Liver (tissue), 9 donors: ENCODE results near the gene EXOC2. TPM values are rescaled to one million over a fixed set of nuclear protein-coding genes. Genes with fewer than 3 reads are reported as not detected.

Experiments
- DNase-seq: peaks from one replicate; pipeline ENCODE4 v3.0.0-alpha.2; 2017; ENCODE audit warnings: low spot score
- H3K27ac ChIP-seq, 2 donors: one replicate each; pipeline ENCODE4 v1.7.0; 2013; ENCODE audit warnings: inconsistent platforms in 2 of 2, low read length in 2 of 2, control low read depth in 1 of 2, low read depth in 1 of 2, mild to moderate bottlenecking in 1 of 2
- H3K27me3 ChIP-seq, 4 donors: one replicate each; pipeline versions ENCODE4 v1.6.1 to v1.7.0; 2013; ENCODE audit warnings: low read length in 3 of 4, inconsistent platforms in 1 of 4, mild to moderate bottlenecking in 1 of 4, moderate library complexity in 1 of 4; ENCODE audit not compliant: control insufficient read depth in 4 of 4, insufficient read depth in 4 of 4
- H3K36me3 ChIP-seq, 4 donors: one replicate each; pipeline versions ENCODE4 v1.6.1 to v1.7.0; 2013; ENCODE audit warnings: low read length in 3 of 4, mild to moderate bottlenecking in 3 of 4, low read depth in 1 of 4, moderate library complexity in 1 of 4; ENCODE audit not compliant: control insufficient read depth in 4 of 4, insufficient read depth in 3 of 4
- H3K4me1 ChIP-seq, 4 donors: one replicate each; pipeline versions ENCODE4 v1.6.1 to v1.7.0; 2013; ENCODE audit warnings: low read length in 3 of 4, mild to moderate bottlenecking in 3 of 4, moderate library complexity in 1 of 4; ENCODE audit not compliant: control insufficient read depth in 4 of 4, insufficient read depth in 4 of 4
- H3K4me3 ChIP-seq, 3 donors: one replicate each; pipeline versions ENCODE4 v1.6.1 to v1.7.0; 2013; ENCODE audit warnings: low read length in 3 of 3, control low read depth in 1 of 3, low read depth in 1 of 3, mild to moderate bottlenecking in 1 of 3
- H3K9ac ChIP-seq, 2 donors: one replicate each; pipeline ENCODE4 v1.7.0; 2013; ENCODE audit warnings: low read length in 2 of 2, mild to moderate bottlenecking in 2 of 2, moderate library complexity in 2 of 2, control low read depth in 1 of 2, low read depth in 1 of 2
- H3K9me3 ChIP-seq, 4 donors: one replicate each; pipeline versions ENCODE4 v1.6.1 to v1.7.0; 2013; ENCODE audit warnings: low read length in 3 of 4; ENCODE audit not compliant: control insufficient read depth in 4 of 4
- ATF3 ChIP-seq: IDR thresholded peaks from 2 replicates; pipeline ENCODE4 v1.6.1; 2016; ENCODE audit warnings: antibody characterized with exemption
- CTCF ChIP-seq: fragments of 150-350 bp; IDR thresholded peaks from 2 replicates; pipeline ENCODE4 v1.5.1; 2017; ENCODE audit warnings: improper control_type of control experiment, low read depth, low read length; ENCODE audit not compliant: missing input control
- EGR1 ChIP-seq, 2 donors: IDR thresholded peaks; 2 replicates each; pipeline ENCODE4 v1.6.1; 2016 to 2018; ENCODE audit warnings: antibody characterized with exemption in 2 of 2, low read depth in 2 of 2
- FOXA1 ChIP-seq: IDR thresholded peaks from 2 replicates; pipeline ENCODE4 v1.6.1; 2016; ENCODE audit warnings: antibody characterized with exemption
- FOXA2 ChIP-seq: IDR thresholded peaks from 2 replicates; pipeline ENCODE4 v1.6.1; 2016; ENCODE audit warnings: antibody characterized with exemption
- JUND ChIP-seq, 2 donors: IDR thresholded peaks; 2 replicates each; pipeline ENCODE4 v1.6.1; 2016; ENCODE audit warnings: antibody characterized with exemption in 2 of 2
- MAX ChIP-seq: IDR thresholded peaks from 2 replicates; pipeline ENCODE4 v1.6.1; 2016; ENCODE audit warnings: antibody characterized with exemption
- NR2F2 ChIP-seq: IDR thresholded peaks from 2 replicates; pipeline ENCODE4 v1.6.1; 2016; ENCODE audit warnings: antibody characterized with exemption
- REST ChIP-seq: IDR thresholded peaks from 2 replicates; pipeline ENCODE4 v1.6.1; 2016; ENCODE audit warnings: antibody characterized with exemption, mild to moderate bottlenecking
- RXRA ChIP-seq, 2 donors: IDR thresholded peaks; 2 replicates each; pipeline ENCODE4 v1.6.1; 2017 to 2018; ENCODE audit warnings: antibody characterized with exemption in 2 of 2, mild to moderate bottlenecking in 1 of 2
- SP1 ChIP-seq: IDR thresholded peaks from 2 replicates; pipeline ENCODE4 v1.6.1; 2018; ENCODE audit warnings: antibody characterized with exemption, mild to moderate bottlenecking
- TAF1 ChIP-seq: conservative IDR thresholded peaks from 2 replicates; pipeline ENCODE4 v1.6.1; 2016; ENCODE audit warnings: antibody characterized with exemption, mild to moderate bottlenecking
- YY1 ChIP-seq: IDR thresholded peaks from 2 replicates; pipeline ENCODE4 v1.6.1; 2016; ENCODE audit warnings: antibody characterized with exemption, mild to moderate bottlenecking
- WGBS: extraction: QIAGEN DNeasy Blood & Tissue Kit; methylation state at CpG from one replicate; pipeline ENCODE4 v1.1.7; 2013; 5-methylcytosine and 5-hydroxymethylcytosine counted together
- polyA plus RNA-seq, 2 donors: library from polyadenylated mRNA; stranded (reverse) in 1 of 2; unstranded in 1 of 2; fragments of 200-250 nt in 1 of 2; fragments of >200 nt in 1 of 2; fragmentation: Nextera tagmentation in 1 of 2; extraction: Ambion mirVana in 1 of 2; gene quantifications; one replicate each; pipeline versions ENCODE4 v1.2.1 to v1.2.3, GENCODE V29; 2013 to 2015
- total RNA-seq, 2 donors: library from RNA; depleted of rRNA; stranded (reverse); fragments of >200 nt; gene quantifications; one replicate each; pipeline ENCODE4 v1.2.3, GENCODE V29; 2014
- donor health status: healthy.
- donor health status: healthy.
- donor health status: healthy.
- donor health status: healthy.
- donor health status: healthy.

Gene EXOC2
- total and polyA plus RNA-seq, 4 donors = 6.7 to 15.3 (median 9.2) TPM

GRCh38 chr6:613981-614380 lies 79.0 kb downstream of the EXOC2 start:
- no peak for DNase-seq
- peaks cover 0 to 8% (median 4%) of the 10 kb centered on the region in 4 donors for H3K36me3 ChIP-seq
- H3K27ac ChIP-seq = no peak overlapping the region
- H3K9ac ChIP-seq = no peak overlapping the region
- no peaks in the 10 kb centered on the region for H3K27me3 ChIP-seq
- TF ChIP-seq REST (no peak), MAX (no peak), TAF1 (no peak), YY1 (no peak), RXRA (IDR thresholded peaks at IDR 0.05) (no peak)
- no peak overlapping the region for H3K4me3 ChIP-seq
- H3K9me3 ChIP-seq = no peaks in the 10 kb centered on the region
- WGBS = 80% methylated on average over 7 of the region's 7 CpGs
- no peaks in the 10 kb centered on the region for H3K4me1 ChIP-seq

DNA sequence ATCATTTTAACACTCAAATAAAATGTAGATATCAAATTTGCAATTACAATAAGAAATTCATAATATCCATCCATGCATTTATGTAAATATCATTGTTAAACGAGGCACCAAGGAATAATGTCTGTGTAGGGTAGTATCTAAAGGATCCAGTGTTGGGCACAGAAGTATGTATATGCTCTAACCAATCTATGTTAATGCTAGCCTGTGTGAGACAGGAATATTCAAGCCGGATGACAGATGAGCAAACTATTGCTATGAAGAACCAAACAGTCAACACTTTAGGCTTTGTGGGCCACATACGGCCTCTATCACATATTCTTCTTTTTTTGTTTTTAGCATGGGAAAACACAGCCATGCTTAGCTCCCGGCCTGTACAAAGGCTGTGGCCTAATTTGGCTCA lies 81.0 kb downstream of the EXOC2 start:
- Histone ChIP-seq H3K9ac (no peak overlapping the region), H3K4me1 (no peaks in the 10 kb centered on the region), H3K9me3 (no peaks in the 10 kb centered on the region), H3K27me3 (no peaks in the 10 kb centered on the region), H3K36me3 (peaks cover 0 to 4% (median 1%) of the 10 kb centered on the region in 4 donors), H3K4me3 (no peak overlapping the region), H3K27ac (no peak overlapping the region)
- TF ChIP-seq FOXA1 (no peak), EGR1 (IDR thresholded peaks at IDR 0.05; ENCODE audit: low read depth in 2 of 2) (no peak), RXRA (IDR thresholded peaks at IDR 0.05) (no peak), ATF3 (no peak), REST (no peak), JUND (IDR thresholded peaks at IDR 0.05) (no peak), CTCF (no peak), FOXA2 (no peak), TAF1 (no peak), YY1 (no peak), SP1 (no peak), NR2F2 (no peak)
- no peak for DNase-seq
- WGBS = 70% methylated on average over 4 of the region's 4 CpGs
